H1 (cell line): ENCODE data around the gene NCOA5.
A peak's percentile ranks its signal among the peaks of the same experiment; 100 is the strongest.

Source experiments
- ASH2L ChIP-seq: fragments of 200-600, 300-600 bp; sonication (generic); IDR thresholded peaks from one replicate; pipeline ENCODE4 v1.7.1; 2017; ENCODE audit warnings: low read length
- CREB1 ChIP-seq: IDR thresholded peaks from 2 replicates; pipeline ENCODE4 v1.6.1; 2012; ENCODE audit warnings: inconsistent platforms
- CTCF ChIP-seq, 3 experiments: IDR thresholded peaks; 1 replicate in 2 of 3; 2 replicates in 1 of 3; pipeline versions ENCODE4 v1.5.1 to v1.6.1; 2011; ENCODE audit warnings: low read length in 3 of 3, mild to moderate bottlenecking in 3 of 3, inconsistent platforms in 2 of 3, low read depth in 1 of 3, moderate library complexity in 1 of 3; ENCODE audit not compliant: insufficient read depth in 1 of 3; ENCODE audit errors: control extremely low read depth in 1 of 3
- EZH2 ChIP-seq: fragments of 200-600 bp; sonication (generic); IDR thresholded peaks from 2 replicates; pipeline ENCODE4 v1.7.1; 2012; ENCODE audit warnings: low read depth, mild to moderate bottlenecking, moderate library complexity, low read length, inconsistent platforms; ENCODE audit not compliant: severe bottlenecking
- GABPA ChIP-seq: IDR thresholded peaks from 2 replicates; pipeline ENCODE4 v1.6.1; 2011; ENCODE audit warnings: mild to moderate bottlenecking, low read length, moderate library complexity, borderline replicate concordance; ENCODE audit not compliant: insufficient read depth
- HDAC2 ChIP-seq, 2 experiments: fragments of 300-600 bp in 1 of 2; sonication (generic) in 1 of 2; IDR thresholded peaks; 2 replicates each; pipeline ENCODE4 v1.6.1; 2011 to 2012; ENCODE audit warnings: low read depth in 2 of 2, low read length in 2 of 2, mild to moderate bottlenecking in 2 of 2, moderate library complexity in 2 of 2, borderline replicate concordance in 1 of 2, inconsistent platforms in 1 of 2
- JUND ChIP-seq: IDR thresholded peaks from 2 replicates; pipeline ENCODE4 v1.6.1; 2011; ENCODE audit warnings: mild to moderate bottlenecking, improper control_type of control experiment, low read length
- KDM1A ChIP-seq: fragments of 200-600, 300-600 bp; sonication (generic); IDR thresholded peaks from 2 replicates; pipeline ENCODE4 v1.7.1; 2016; ENCODE audit warnings: mild to moderate bottlenecking, low read length, borderline replicate concordance
- POLR2A ChIP-seq, 2 experiments: IDR thresholded peaks; 1 replicate in 1 of 2; 2 replicates in 1 of 2; pipeline ENCODE4 v1.6.1; 2011; ENCODE audit warnings: low read depth in 2 of 2, low read length in 2 of 2, mild to moderate bottlenecking in 2 of 2; ENCODE audit errors: control extremely low read depth in 1 of 2
- POLR2AphosphoS5 ChIP-seq: IDR thresholded peaks from 2 replicates; pipeline ENCODE4 v1.6.1; 2011; ENCODE audit warnings: low read depth, low read length
- SIRT6 ChIP-seq: IDR thresholded peaks from one replicate; pipeline ENCODE4 v1.7.1; 2012; ENCODE audit warnings: low read length, inconsistent platforms
- SUZ12 ChIP-seq: fragments of 200-600 bp; sonication (generic); IDR thresholded peaks from 2 replicates; pipeline ENCODE4 v1.6.1; 2012; ENCODE audit warnings: mild to moderate bottlenecking, inconsistent platforms, low read length, moderate library complexity, mixed read lengths
- TAF1 ChIP-seq: IDR thresholded peaks from 2 replicates; pipeline ENCODE4 v1.6.1; 2011; ENCODE audit warnings: mild to moderate bottlenecking, low read depth, low read length

GRCh38 chr20:46028772-46029371 is 60.9 kb downstream of the NCOA5 start, which contains the start of gene SLC12A5:
- no peak for TF ChIP-seq HDAC2 (IDR thresholded peaks at IDR 0.05; ENCODE audit: borderline replicate concordance in 1 of 2, low read depth in 2 of 2, low read length in 2 of 2)
- TF ChIP-seq SIRT6: no peak
- no peak for TF ChIP-seq ASH2L
- no peak for TF ChIP-seq CREB1
- no peak for TF ChIP-seq CTCF (IDR thresholded peaks at IDR 0.05; ENCODE audit: control extremely low read depth in 1 of 3, insufficient read depth in 1 of 3, low read depth in 1 of 3, low read length in 3 of 3)
- TF ChIP-seq TAF1: no peak
- no peak for TF ChIP-seq JUND
- TF ChIP-seq KDM1A: no peak
- no peak for TF ChIP-seq GABPA
- TF ChIP-seq POLR2A (IDR thresholded peaks at IDR 0.05; ENCODE audit: control extremely low read depth in 1 of 2, low read depth in 2 of 2, low read length in 2 of 2): no peak
- TF ChIP-seq SUZ12: no peak
- TF ChIP-seq POLR2AphosphoS5: no peak
- peak; percentile 28 for TF ChIP-seq EZH2
